H1 (cell line): ENCODE measurements around the gene AGBL5. TPM values are rescaled to one million over a fixed set of nuclear protein-coding genes. Genes with fewer than 3 reads are reported as not detected.

Experiments used
- CTCF ChIA-PET: fragments of 300-600 bp; sonication (Branson Sonifier 250); formaldehyde crosslinking; loops from one replicate; lab custom pipeline; 2021; ENCODE audit not compliant: partially characterized antibody; lab: Charles Lee
- POLR2A ChIA-PET: fragments of 300-600 bp; sonication (Branson Sonifier 250); formaldehyde crosslinking; loops from one replicate; lab custom pipeline; 2021; ENCODE audit warnings: inconsistent platforms; ENCODE audit not compliant: partially characterized antibody; lab: Charles Lee
- DNase-seq, 2 experiments: peaks; one replicate each; pipeline versions ENCODE4 v3.0.0 to v3.0.0-alpha.2; 2010 to 2022; ENCODE audit warnings: low spot score in 2 of 2, low read depth in 1 of 2, mixed read lengths in 1 of 2
- FAIRE-seq: peaks from 2 replicates; lab custom pipeline; 2011; peaks lifted over from hg19 to GRCh38; lab: Jason Lieb, UNC
- H2AFZ ChIP-seq: 2 replicates; pipeline ENCODE4 v1.8.1; 2012; ENCODE audit warnings: low read length, inconsistent platforms
- H2AK5ac ChIP-seq: 2 replicates; pipeline ENCODE4 v1.6.1; 2013; ENCODE audit warnings: low read depth, low read length
- H2BK120ac ChIP-seq: replicated peaks from 2 replicates; pipeline ENCODE3; 2013; ENCODE audit warnings: low read depth, low read length, inconsistent platforms
- H2BK12ac ChIP-seq: 2 replicates; pipeline ENCODE4 v1.6.1; 2013; ENCODE audit warnings: low read depth, low read length
- H2BK15ac ChIP-seq: 2 replicates; pipeline ENCODE4 v1.6.1; 2013; ENCODE audit warnings: low read length
- H2BK20ac ChIP-seq: 2 replicates; pipeline ENCODE4 v1.6.1; 2013; ENCODE audit warnings: low read length
- H2BK5ac ChIP-seq: 2 replicates; pipeline ENCODE4 v1.6.1; 2013; ENCODE audit warnings: low read depth, low read length
- H3K14ac ChIP-seq: 2 replicates; pipeline ENCODE4 v1.6.1; 2013; ENCODE audit warnings: inconsistent platforms; ENCODE audit not compliant: insufficient read length
- H3K18ac ChIP-seq: 2 replicates; pipeline ENCODE4 v1.6.1; 2013; ENCODE audit warnings: low read length; ENCODE audit errors: extremely low read depth
- H3K23ac ChIP-seq: 2 replicates; pipeline ENCODE4 v1.6.1; 2013; ENCODE audit warnings: inconsistent platforms; ENCODE audit not compliant: insufficient read length
- H3K23me2 ChIP-seq: 2 replicates; pipeline ENCODE4 v1.6.1; 2013; ENCODE audit warnings: low read depth, low read length
- H3K27ac ChIP-seq: 2 replicates; pipeline ENCODE4 v1.6.1; 2011; ENCODE audit warnings: low read depth, low read length, inconsistent platforms
- H3K27me3 ChIP-seq, 4 experiments: replicated peaks in 1 of 4; 1 replicate in 1 of 4; 2 replicates in 3 of 4; pipeline versions ENCODE4 v1.6.1 to v1.8.1; 2011 to 2013; ENCODE audit warnings: low read length in 3 of 4, mild to moderate bottlenecking in 3 of 4, inconsistent platforms in 2 of 4, mixed read lengths in 2 of 4, moderate library complexity in 1 of 4; ENCODE audit not compliant: control insufficient read depth in 3 of 4, insufficient read depth in 3 of 4; ENCODE audit errors: extremely low read depth in 1 of 4
- H3K36me3 ChIP-seq, 4 experiments: 2 replicates each; pipeline versions ENCODE4 v1.6.1 to v1.8.1; 2011 to 2013; ENCODE audit warnings: mild to moderate bottlenecking in 4 of 4, low read length in 3 of 4, moderate library complexity in 2 of 4, control low read depth in 1 of 4, inconsistent platforms in 1 of 4; ENCODE audit not compliant: insufficient read depth in 4 of 4, control insufficient read depth in 2 of 4
- H3K4ac ChIP-seq: replicated peaks from 2 replicates; pipeline ENCODE3; 2013; ENCODE audit warnings: low read length, low read depth, mixed read lengths, inconsistent platforms; ENCODE audit not compliant: insufficient read length
- H3K4me1 ChIP-seq, 4 experiments: replicated peaks in 1 of 4; 1 replicate in 1 of 4; 2 replicates in 3 of 4; pipeline versions ENCODE4 v1.6.1 to v1.8.1; 2011 to 2013; ENCODE audit warnings: low read length in 3 of 4, inconsistent platforms in 2 of 4, mixed read lengths in 1 of 4; ENCODE audit not compliant: insufficient read depth in 4 of 4, control insufficient read depth in 3 of 4
- H3K4me2 ChIP-seq, 2 experiments: 2 replicates each; pipeline versions ENCODE4 v1.6.1 to v1.8.1; 2011 to 2013; ENCODE audit warnings: low read depth in 2 of 2, low read length in 2 of 2, control low read depth in 1 of 2, inconsistent platforms in 1 of 2, mild to moderate bottlenecking in 1 of 2; ENCODE audit not compliant: insufficient read depth in 1 of 2
- H3K4me3 ChIP-seq, 4 experiments: fragments of 200-600, 300-600 bp in 1 of 4; sonication (generic), shearing (Covaris generic), sonication (Bioruptor Twin) in 1 of 4; 2 replicates each; pipeline versions ENCODE4 v1.5.1 to v1.8.1; 2011 to 2016; ENCODE audit warnings: low read length in 4 of 4, low read depth in 3 of 4, control low read depth in 2 of 4, inconsistent platforms in 2 of 4, mild to moderate bottlenecking in 2 of 4, mixed read lengths in 1 of 4, moderate library complexity in 1 of 4; ENCODE audit not compliant: insufficient read depth in 2 of 4; ENCODE audit errors: extremely low read depth in 1 of 4
- H3K56ac ChIP-seq: replicated peaks from 2 replicates; pipeline ENCODE3; 2013; ENCODE audit warnings: low read depth, mild to moderate bottlenecking, mixed read lengths, low read length, inconsistent platforms; ENCODE audit not compliant: insufficient read length
- H3K79me1 ChIP-seq: 2 replicates; pipeline ENCODE4 v1.6.1; 2013; ENCODE audit warnings: low read depth, low read length, control low read depth
- H3K79me2 ChIP-seq, 2 experiments: 2 replicates each; pipeline versions ENCODE4 v1.6.1 to v1.8.1; 2012 to 2013; ENCODE audit warnings: low read length in 2 of 2, mild to moderate bottlenecking in 2 of 2, inconsistent platforms in 1 of 2; ENCODE audit not compliant: insufficient read depth in 2 of 2, control insufficient read depth in 1 of 2
- H3K9ac ChIP-seq, 4 experiments: replicated peaks in 1 of 4; 1 replicate in 1 of 4; 2 replicates in 3 of 4; pipeline versions ENCODE4 v1.6.1 to v1.8.1; 2011 to 2013; ENCODE audit warnings: low read depth in 3 of 4, low read length in 3 of 4, control low read depth in 2 of 4, mild to moderate bottlenecking in 2 of 4, moderate library complexity in 2 of 4, inconsistent platforms in 1 of 4; ENCODE audit errors: extremely low read depth in 1 of 4
- H3K9me3 ChIP-seq, 2 experiments: 2 replicates each; pipeline versions ENCODE4 v1.6.1 to v1.8.1; 2012 to 2013; ENCODE audit warnings: mild to moderate bottlenecking in 2 of 2, moderate library complexity in 2 of 2, control low read depth in 1 of 2, inconsistent platforms in 1 of 2, low read depth in 1 of 2, low read length in 1 of 2, mixed read lengths in 1 of 2; ENCODE audit not compliant: insufficient read depth in 2 of 2
- H4K20me1 ChIP-seq, 2 experiments: replicated peaks in 1 of 2; 2 replicates each; pipeline versions ENCODE3 to v1.8.1; 2011 to 2013; ENCODE audit warnings: inconsistent platforms in 2 of 2, low read length in 2 of 2, mild to moderate bottlenecking in 1 of 2; ENCODE audit not compliant: insufficient read depth in 2 of 2, control insufficient read depth in 1 of 2
- H4K5ac ChIP-seq: 2 replicates; pipeline ENCODE4 v1.6.1; 2013; ENCODE audit warnings: low read length, low read depth, mixed read lengths, inconsistent platforms; ENCODE audit not compliant: insufficient read length
- H4K8ac ChIP-seq: 2 replicates; pipeline ENCODE4 v1.8.0; 2013; ENCODE audit warnings: mild to moderate bottlenecking, moderate library complexity, low read length, inconsistent platforms; ENCODE audit not compliant: insufficient read depth; ENCODE audit errors: extremely low read depth
- H4K91ac ChIP-seq: replicated peaks from 2 replicates; pipeline ENCODE3; 2013; ENCODE audit warnings: low read length, mixed read lengths, inconsistent platforms; ENCODE audit not compliant: insufficient read length
- ASH2L ChIP-seq: fragments of 200-600, 300-600 bp; sonication (generic); IDR thresholded peaks from one replicate; pipeline ENCODE4 v1.7.1; 2017; ENCODE audit warnings: low read length
- BACH1 ChIP-seq: IDR thresholded peaks from 2 replicates; pipeline ENCODE4 v1.6.1; 2012; ENCODE audit warnings: low read length, improper control_type of control experiment
- EP300 ChIP-seq, 2 experiments: IDR thresholded peaks; 1 replicate in 1 of 2; 2 replicates in 1 of 2; pipeline ENCODE4 v1.6.1; 2011 to 2012; ENCODE audit warnings: low read depth in 2 of 2, low read length in 2 of 2, mild to moderate bottlenecking in 2 of 2, borderline replicate concordance in 1 of 2, inconsistent platforms in 1 of 2, moderate library complexity in 1 of 2
- HDAC2 ChIP-seq, 2 experiments: fragments of 300-600 bp in 1 of 2; sonication (generic) in 1 of 2; IDR thresholded peaks; 2 replicates each; pipeline ENCODE4 v1.6.1; 2011 to 2012; ENCODE audit warnings: low read depth in 2 of 2, low read length in 2 of 2, mild to moderate bottlenecking in 2 of 2, moderate library complexity in 2 of 2, borderline replicate concordance in 1 of 2, inconsistent platforms in 1 of 2
- RBBP5 ChIP-seq: IDR thresholded peaks from 2 replicates; pipeline ENCODE4 v1.7.1; 2012; ENCODE audit warnings: low read depth, mild to moderate bottlenecking, inconsistent platforms, low read length, moderate library complexity, borderline replicate concordance
- SIX5 ChIP-seq: IDR thresholded peaks from 2 replicates; pipeline ENCODE4 v1.6.1; 2011; ENCODE audit warnings: mild to moderate bottlenecking, low read depth, low read length
- TAF7 ChIP-seq: optimal IDR thresholded peaks from 2 replicates; pipeline ENCODE3; 2011; ENCODE audit warnings: low read depth, mild to moderate bottlenecking, inconsistent platforms, low read length, moderate library complexity, borderline replicate concordance
- WGBS, 2 experiments: shearing (Covaris generic) in 1 of 2; methylation state at CpG; one replicate each; pipeline versions ENCODE4 v1.1.6 to v1.1.7; 2013 to 2015; ENCODE audit warnings: low lambda C conversion rate in 2 of 2, mixed read lengths in 2 of 2, inconsistent platforms in 1 of 2, low coverage in 1 of 2, missing lambda C conversion rate in 1 of 2; ENCODE audit not compliant: insufficient replicate concordance in 2 of 2, insufficient coverage in 1 of 2, insufficient read length in 1 of 2; ENCODE audit errors: extremely low coverage in 1 of 2, missing lambda C conversion rate in 1 of 2; 5-methylcytosine and 5-hydroxymethylcytosine counted together
- polyA plus RNA-seq, 7 experiments: library from polyadenylated mRNA; depleted of rRNA in 3 of 7; stranded (reverse) in 5 of 7; unstranded in 2 of 7; fragments of >200 nt in 5 of 7; fragments of 200-250 nt in 2 of 7; gene quantifications; 1 replicate in 5 of 7; 2 replicates in 1 of 7; 4 replicates in 1 of 7; pipeline versions ENCODE4 v1.2.1 to v1.2.3, GENCODE V29; 2011 to 2013; ENCODE audit warnings: missing spikeins in 2 of 7, mixed read lengths in 2 of 7
- total RNA-seq: library from RNA; stranded (reverse); fragmentation: NEBNext Ultra II Directional; extraction: Animal tissue kit (Norgen Biotek cat#: 25700); gene quantifications from 2 replicates; pipeline ENCODE4 v1.2.1, GENCODE V29; 2021
- TF ChIP-seq, protein P1 (sequence below), 3 experiments: IDR thresholded peaks; 1 replicate in 2 of 3; 2 replicates in 1 of 3; pipeline versions ENCODE4 v1.5.1 to v1.6.1; 2011; ENCODE audit warnings: low read length in 3 of 3, mild to moderate bottlenecking in 3 of 3, inconsistent platforms in 2 of 3, low read depth in 1 of 3, moderate library complexity in 1 of 3; ENCODE audit not compliant: insufficient read depth in 1 of 3; ENCODE audit errors: control extremely low read depth in 1 of 3
- TF ChIP-seq, protein P2 (sequence below): IDR thresholded peaks from 2 replicates; pipeline ENCODE4 v1.6.1; 2011; ENCODE audit warnings: low read length, improper control_type of control experiment

Gene AGBL5
- total and polyA plus RNA-seq, 2 of the 8 experiments (the other 6 are each of a cell fraction or from before 2014, with no cell fraction given): 45.4 to 62.0 TPM

DNA sequence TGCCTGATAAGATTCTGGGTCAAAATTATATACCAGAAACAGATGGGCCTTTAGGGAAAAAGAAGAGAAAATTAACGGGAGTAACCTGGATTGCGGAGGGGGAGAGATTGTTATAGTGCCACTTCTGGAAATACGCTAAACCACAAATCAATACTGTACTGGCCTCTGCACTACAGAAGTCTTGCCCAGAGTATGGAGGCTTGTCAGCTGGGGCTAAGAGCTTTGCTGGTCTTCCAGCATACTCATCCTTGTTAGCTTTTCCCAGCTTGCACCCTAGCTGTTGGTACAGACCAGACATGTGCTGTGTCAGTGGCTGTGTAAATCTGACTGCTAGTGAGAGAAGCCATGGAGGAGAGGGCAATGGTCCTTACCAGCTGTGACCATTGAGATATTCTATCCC lies 8.9 kb downstream of the AGBL5 start:
- 85% methylated on average over 3 of the region's 3 CpGs; no CpG with 5 or more reads in 1 of the 2 experiments for WGBS, 2 experiments
- POLR2A ChIA-PET: interaction anchor here (1.2 to 19.3 kb wide), 3 partner anchors 4 to 17 kb away, joined by 4 to 441 read pairs (median 441); partner anchors contain the start of genes AGBL5 and OST4
- H4K20me1 ChIP-seq: peaks cover 4 to 7% of the 10 kb centered on the region in 2 experiments
- H2BK5ac ChIP-seq: no peak overlapping the region
- no peak overlapping the region for H3K4me2 ChIP-seq
- H3K23me2 ChIP-seq: no peaks in the 10 kb centered on the region
- H3K4me1 ChIP-seq: no peaks in the 10 kb centered on the region
- no peak overlapping the region for H2BK20ac ChIP-seq
- peaks cover 9 to 41% (median 17%) of the 10 kb centered on the region in 4 experiments for H3K36me3 ChIP-seq
- H4K5ac ChIP-seq: no peak overlapping the region
- no peak overlapping the region for H2BK120ac ChIP-seq
- H3K18ac ChIP-seq: no peak overlapping the region
- CTCF ChIA-PET: interaction anchor here (0.7 to 18.3 kb wide), 3 partner anchors 24 to 214 kb away, joined by 3 to 160 read pairs (median 4); partner anchors contain the start of genes EMILIN1 and KHK
- H4K91ac ChIP-seq: no peak overlapping the region
- H3K79me1 ChIP-seq: no peaks in the 10 kb centered on the region
- no peak overlapping the region for H4K8ac ChIP-seq
- H3K23ac ChIP-seq: no peak overlapping the region
- H3K9me3 ChIP-seq: no peaks in the 10 kb centered on the region
- H3K56ac ChIP-seq: no peak overlapping the region
- TF ChIP-seq, protein P1, sequence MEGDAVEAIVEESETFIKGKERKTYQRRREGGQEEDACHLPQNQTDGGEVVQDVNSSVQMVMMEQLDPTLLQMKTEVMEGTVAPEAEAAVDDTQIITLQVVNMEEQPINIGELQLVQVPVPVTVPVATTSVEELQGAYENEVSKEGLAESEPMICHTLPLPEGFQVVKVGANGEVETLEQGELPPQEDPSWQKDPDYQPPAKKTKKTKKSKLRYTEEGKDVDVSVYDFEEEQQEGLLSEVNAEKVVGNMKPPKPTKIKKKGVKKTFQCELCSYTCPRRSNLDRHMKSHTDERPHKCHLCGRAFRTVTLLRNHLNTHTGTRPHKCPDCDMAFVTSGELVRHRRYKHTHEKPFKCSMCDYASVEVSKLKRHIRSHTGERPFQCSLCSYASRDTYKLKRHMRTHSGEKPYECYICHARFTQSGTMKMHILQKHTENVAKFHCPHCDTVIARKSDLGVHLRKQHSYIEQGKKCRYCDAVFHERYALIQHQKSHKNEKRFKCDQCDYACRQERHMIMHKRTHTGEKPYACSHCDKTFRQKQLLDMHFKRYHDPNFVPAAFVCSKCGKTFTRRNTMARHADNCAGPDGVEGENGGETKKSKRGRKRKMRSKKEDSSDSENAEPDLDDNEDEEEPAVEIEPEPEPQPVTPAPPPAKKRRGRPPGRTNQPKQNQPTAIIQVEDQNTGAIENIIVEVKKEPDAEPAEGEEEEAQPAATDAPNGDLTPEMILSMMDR (IDR thresholded peaks at IDR 0.05; ENCODE audit: control extremely low read depth in 1 of 3, insufficient read depth in 1 of 3, low read depth in 1 of 3, low read length in 3 of 3): no peak
- no peak for TF ChIP-seq EP300 (IDR thresholded peaks at IDR 0.05; ENCODE audit: borderline replicate concordance in 1 of 2, low read depth in 2 of 2, low read length in 2 of 2)
- no peak for TF ChIP-seq TAF7
- TF ChIP-seq RBBP5: no peak
- no peak for TF ChIP-seq HDAC2 (IDR thresholded peaks at IDR 0.05; ENCODE audit: borderline replicate concordance in 1 of 2, low read depth in 2 of 2, low read length in 2 of 2)
- TF ChIP-seq ASH2L: no peak
- TF ChIP-seq SIX5: no peak
- TF ChIP-seq BACH1: no peak
- TF ChIP-seq, protein P2, sequence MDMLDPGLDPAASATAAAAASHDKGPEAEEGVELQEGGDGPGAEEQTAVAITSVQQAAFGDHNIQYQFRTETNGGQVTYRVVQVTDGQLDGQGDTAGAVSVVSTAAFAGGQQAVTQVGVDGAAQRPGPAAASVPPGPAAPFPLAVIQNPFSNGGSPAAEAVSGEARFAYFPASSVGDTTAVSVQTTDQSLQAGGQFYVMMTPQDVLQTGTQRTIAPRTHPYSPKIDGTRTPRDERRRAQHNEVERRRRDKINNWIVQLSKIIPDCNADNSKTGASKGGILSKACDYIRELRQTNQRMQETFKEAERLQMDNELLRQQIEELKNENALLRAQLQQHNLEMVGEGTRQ: no peak
- no peaks in the 10 kb centered on the region for H3K27me3 ChIP-seq
- FAIRE-seq: no peak
- no peak overlapping the region for H3K27ac ChIP-seq
- H2BK12ac ChIP-seq: no peak overlapping the region
- no peak overlapping the region for H2AK5ac ChIP-seq
- H3K9ac ChIP-seq: no peak overlapping the region
- no peaks in the 10 kb centered on the region for H3K79me2 ChIP-seq
- no peak overlapping the region for H3K4ac ChIP-seq
- H2BK15ac ChIP-seq: no peak overlapping the region
- H3K14ac ChIP-seq: no peak overlapping the region
- H2AFZ ChIP-seq: no peak overlapping the region
- H3K4me3 ChIP-seq: no peak overlapping the region
- DNase-seq: no peak
